Measurements from ENCODE around the gene FNIP1.
"Not testable (repeated sequence)": the region's sequence is repeated elsewhere in the genome, so short reads cannot be mapped to it uniquely, and the experiment has no call there.

The FNIP1 gene

DNA sequence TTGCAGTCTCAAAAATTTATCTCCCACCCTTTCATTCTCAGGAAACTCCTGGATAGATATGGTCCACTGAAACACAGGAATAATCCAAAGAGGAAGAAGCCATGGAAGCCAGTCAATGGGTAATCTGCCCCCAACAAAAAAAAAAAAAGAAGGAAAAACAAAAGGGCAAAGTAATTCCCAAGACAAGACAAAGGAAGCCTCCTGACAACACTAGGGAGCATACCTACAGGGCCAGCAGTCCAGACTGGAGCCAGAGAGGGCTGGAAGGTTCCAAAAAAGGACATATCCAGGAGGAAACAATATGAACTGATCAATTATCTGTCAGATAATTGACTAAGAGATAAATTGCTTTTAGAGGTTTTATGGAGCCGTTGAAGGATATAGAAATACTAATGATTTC is 12.9 kb downstream of the FNIP1 start:
- no peaks in the 10 kb centered on the region for H3K36me3 ChIP-seq (ENCODE audit: insufficient read depth, low read depth, low read length)
- peaks cover 6% of the 10 kb centered on the region for H3K4me1 ChIP-seq (ENCODE audit: insufficient read depth, low read length)
- no peak overlapping the region for H3K27ac ChIP-seq (ENCODE audit: low read length)
- H3K4me3 ChIP-seq (ENCODE audit: low read length): no peak overlapping the region
- H3K9me3 ChIP-seq (ENCODE audit: insufficient read depth, low read depth, low read length): no peaks in the 10 kb centered on the region
- no peak overlapping the region for H3K9ac ChIP-seq (ENCODE audit: low read depth, low read length)
- no peaks in the 10 kb centered on the region for H3K27me3 ChIP-seq (ENCODE audit: insufficient read depth, low read length)

DNA sequence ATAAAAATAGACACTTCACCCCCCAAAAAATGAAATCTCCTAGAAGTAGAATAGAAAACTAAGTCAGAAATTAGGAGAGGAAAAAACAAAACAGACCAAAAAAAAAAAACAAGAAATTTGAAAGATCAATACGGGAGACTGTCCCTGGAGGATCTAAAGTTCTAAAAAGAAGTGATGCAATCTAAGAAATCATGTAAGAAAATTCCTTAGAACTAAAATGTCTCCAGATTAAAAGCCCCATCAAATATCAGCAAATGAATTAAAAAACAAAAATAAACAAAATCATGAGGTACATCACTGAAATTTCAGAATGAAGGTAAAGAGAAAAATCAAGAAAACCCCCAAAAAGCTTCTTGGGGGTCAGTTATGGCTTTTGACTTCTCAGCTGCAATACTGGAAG is 13.5 kb downstream of the FNIP1 start:
- no peaks in the 10 kb centered on the region for H3K36me3 ChIP-seq (ENCODE audit: insufficient read depth, low read depth, low read length)
- H3K9me3 ChIP-seq (ENCODE audit: insufficient read depth, low read depth, low read length): no peaks in the 10 kb centered on the region
- no peak overlapping the region for H3K9ac ChIP-seq (ENCODE audit: low read depth, low read length)
- H3K27me3 ChIP-seq (ENCODE audit: insufficient read depth, low read length): no peaks in the 10 kb centered on the region
- peaks cover 6% of the 10 kb centered on the region for H3K4me1 ChIP-seq (ENCODE audit: insufficient read depth, low read length)
- H3K27ac ChIP-seq (ENCODE audit: low read length): no peak overlapping the region
- no peak overlapping the region for H3K4me3 ChIP-seq (ENCODE audit: low read length)

DNA sequence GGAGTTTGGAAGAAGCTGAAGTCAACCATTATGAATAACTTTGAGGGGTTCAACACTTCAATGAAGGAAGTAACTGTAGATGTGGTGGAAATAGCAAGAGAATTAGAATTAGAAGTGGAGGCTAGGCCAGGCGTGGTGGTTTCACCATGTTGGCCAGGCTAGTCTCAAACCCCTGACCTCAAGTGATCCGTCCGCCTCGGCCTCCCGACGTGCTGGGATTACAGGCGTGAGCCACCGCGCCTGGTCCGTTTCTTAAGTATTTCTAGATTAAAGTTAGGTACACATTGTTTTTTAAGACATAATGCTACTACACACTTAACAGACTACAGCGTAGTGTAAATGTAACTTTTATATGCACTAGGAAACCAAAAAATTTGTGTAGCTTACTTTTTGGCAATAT is 14.1 kb downstream of the FNIP1 start:
- no peaks in the 10 kb centered on the region for H3K36me3 ChIP-seq (ENCODE audit: insufficient read depth, low read depth, low read length)

DNA sequence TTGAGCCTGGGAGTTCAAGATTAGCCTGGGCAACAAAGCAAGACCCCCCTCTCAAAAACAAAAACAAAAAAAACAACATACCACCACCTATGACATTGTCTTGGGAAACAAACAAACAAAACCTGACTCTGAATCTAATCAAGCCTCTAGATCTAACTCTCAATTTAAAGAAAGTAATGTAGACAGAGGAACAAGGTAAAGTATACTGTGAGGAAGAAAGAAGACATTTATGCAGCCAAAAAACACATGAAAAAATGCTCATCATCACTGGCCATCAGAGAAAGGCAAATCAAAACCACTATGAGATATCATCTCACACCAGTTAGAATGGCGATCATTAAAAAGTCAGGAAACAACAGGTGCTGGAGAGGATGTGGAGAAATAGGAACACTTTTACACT is 18.7 kb downstream of the FNIP1 start:
- H3K9ac ChIP-seq (ENCODE audit: low read depth, low read length); H3K4me1 ChIP-seq (ENCODE audit: insufficient read depth, low read length); H3K27ac ChIP-seq (ENCODE audit: low read length); H3K36me3 ChIP-seq (ENCODE audit: insufficient read depth, low read depth, low read length); H3K4me3 ChIP-seq (ENCODE audit: low read length); H3K9me3 ChIP-seq (ENCODE audit: insufficient read depth, low read depth, low read length); H3K27me3 ChIP-seq (ENCODE audit: insufficient read depth, low read length): not testable (repeated sequence)

More for the DNA sequence above, 14.1 kb downstream of the FNIP1 start:
- no peaks in the 10 kb centered on the region for H3K9me3 ChIP-seq (ENCODE audit: insufficient read depth, low read depth, low read length)
- no peak overlapping the region for H3K4me3 ChIP-seq (ENCODE audit: low read length)
- peaks cover 6% of the 10 kb centered on the region for H3K4me1 ChIP-seq (ENCODE audit: insufficient read depth, low read length)
- no peak overlapping the region for H3K27ac ChIP-seq (ENCODE audit: low read length)
- H3K27me3 ChIP-seq (ENCODE audit: insufficient read depth, low read length): no peaks in the 10 kb centered on the region
- H3K9ac ChIP-seq (ENCODE audit: low read depth, low read length): no peak overlapping the region

DNA sequence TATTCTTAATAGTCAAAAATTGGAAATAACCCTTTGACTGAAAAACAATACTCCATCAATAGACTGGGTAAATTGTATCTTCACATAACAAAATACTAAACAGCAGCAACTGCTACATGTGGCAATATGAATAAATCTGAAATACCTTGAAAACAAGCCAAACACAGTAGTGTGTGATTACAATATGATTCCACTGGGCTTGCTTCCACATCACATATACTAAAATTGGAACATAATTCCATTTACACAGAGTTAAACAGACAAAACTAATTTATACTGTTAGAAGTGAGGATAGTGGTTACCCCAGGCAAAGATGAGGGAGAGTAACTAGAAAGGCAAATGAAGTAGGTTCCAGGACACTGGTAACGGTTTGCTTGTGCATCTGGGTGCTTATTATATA is 20.4 kb downstream of the FNIP1 start:
- Histone ChIP-seq H3K27ac (ENCODE audit: low read length) (no peak overlapping the region), H3K27me3 (ENCODE audit: insufficient read depth, low read length) (no peaks in the 10 kb centered on the region), H3K4me3 (ENCODE audit: low read length) (no peak overlapping the region)

DNA sequence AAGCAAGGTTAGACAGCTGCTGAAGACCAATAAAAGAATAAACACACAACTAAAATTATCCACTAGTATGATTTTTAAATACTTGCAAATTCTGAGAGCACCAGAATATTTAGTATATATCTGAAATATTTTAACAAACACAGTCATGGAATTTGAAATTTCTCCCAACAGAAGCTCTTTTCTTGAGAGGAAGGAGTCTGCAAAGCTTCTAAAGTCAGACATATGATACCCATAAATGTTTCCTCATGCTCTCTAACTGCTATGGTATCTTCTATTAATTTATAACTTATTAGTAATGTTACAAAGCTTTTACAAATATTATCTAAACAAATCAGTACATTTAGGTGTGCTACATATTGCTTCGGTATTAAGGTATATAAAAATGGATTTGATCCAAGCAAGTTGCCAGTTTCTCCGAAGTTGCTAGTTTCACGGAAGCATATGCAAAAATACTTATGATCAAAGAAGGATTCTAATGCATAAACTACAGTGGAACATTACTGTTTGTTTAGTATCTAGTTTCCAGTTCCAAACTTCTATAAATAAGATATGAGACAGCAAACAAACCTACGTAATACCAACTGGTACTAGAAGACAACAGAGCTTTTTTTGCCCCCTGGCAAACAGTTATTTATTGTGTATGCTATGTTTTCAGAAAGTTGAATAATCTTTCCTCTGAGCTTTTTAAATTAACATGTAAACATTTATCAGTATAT is 22.0 kb downstream of the FNIP1 start:
- Histone ChIP-seq H3K9me3 (ENCODE audit: insufficient read depth, low read depth, low read length) (no peaks in the 10 kb centered on the region), H3K9ac (ENCODE audit: low read depth, low read length) (no peak overlapping the region), H3K27me3 (ENCODE audit: insufficient read depth, low read length) (no peaks in the 10 kb centered on the region), H3K4me3 (ENCODE audit: low read length) (no peak overlapping the region), H3K27ac (ENCODE audit: low read length) (no peak overlapping the region), H3K36me3 (ENCODE audit: insufficient read depth, low read depth, low read length) (no peaks in the 10 kb centered on the region), H3K4me1 (ENCODE audit: insufficient read depth, low read length) (no peaks in the 10 kb centered on the region)

More for the DNA sequence above, 20.4 kb downstream of the FNIP1 start:
- Histone ChIP-seq H3K4me1 (ENCODE audit: insufficient read depth, low read length) (no peaks in the 10 kb centered on the region), H3K9ac (ENCODE audit: low read depth, low read length) (no peak overlapping the region), H3K9me3 (ENCODE audit: insufficient read depth, low read depth, low read length) (no peaks in the 10 kb centered on the region), H3K36me3 (ENCODE audit: insufficient read depth, low read depth, low read length) (no peaks in the 10 kb centered on the region)

DNA sequence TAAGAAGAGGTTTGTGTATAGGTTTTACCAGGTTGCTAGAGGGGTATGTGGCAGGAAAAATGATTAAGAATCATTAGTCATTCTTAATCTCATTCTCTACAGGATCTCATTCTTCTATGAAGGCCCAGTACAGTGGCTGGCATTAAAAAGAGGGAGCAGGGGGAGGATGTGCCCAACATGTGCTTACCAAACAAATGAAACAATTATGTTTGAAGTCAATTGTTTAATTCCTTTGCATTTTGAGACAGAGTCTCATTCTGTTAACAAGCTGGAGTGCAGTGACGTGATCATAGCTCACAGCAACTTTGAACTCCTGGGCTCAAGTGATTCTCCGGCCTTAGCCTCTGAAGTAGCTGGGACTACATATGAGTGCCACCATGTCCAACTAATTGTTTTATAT is 23.0 kb downstream of the FNIP1 start:
- Histone ChIP-seq H3K4me3 (ENCODE audit: low read length) (no peak overlapping the region), H3K27ac (ENCODE audit: low read length) (no peak overlapping the region), H3K4me1 (ENCODE audit: insufficient read depth, low read length) (no peaks in the 10 kb centered on the region), H3K9me3 (ENCODE audit: insufficient read depth, low read depth, low read length) (no peaks in the 10 kb centered on the region), H3K27me3 (ENCODE audit: insufficient read depth, low read length) (no peaks in the 10 kb centered on the region), H3K9ac (ENCODE audit: low read depth, low read length) (no peak overlapping the region), H3K36me3 (ENCODE audit: insufficient read depth, low read depth, low read length) (no peaks in the 10 kb centered on the region)

DNA sequence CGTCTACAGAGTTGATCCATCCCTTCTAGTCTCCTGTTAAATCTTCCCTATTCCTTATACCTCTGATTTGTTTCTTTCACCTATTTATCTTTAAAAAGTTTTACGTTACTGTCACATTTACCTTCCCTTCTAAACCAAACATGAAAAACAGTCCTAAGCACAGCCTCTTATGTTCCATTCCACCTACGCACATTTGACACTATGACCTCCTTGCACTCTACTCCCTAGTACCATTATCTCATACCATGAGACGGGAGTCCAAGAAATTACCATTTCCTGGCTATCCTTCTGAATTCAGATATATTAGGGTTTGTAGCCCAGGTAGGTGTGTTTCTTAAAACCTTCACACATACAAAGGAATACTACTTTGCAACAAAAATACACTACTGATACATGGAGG is 25.1 kb downstream of the FNIP1 start:
- Histone ChIP-seq H3K9ac (ENCODE audit: low read depth, low read length) (no peak overlapping the region), H3K4me3 (ENCODE audit: low read length) (no peak overlapping the region), H3K4me1 (ENCODE audit: insufficient read depth, low read length) (no peaks in the 10 kb centered on the region), H3K27me3 (ENCODE audit: insufficient read depth, low read length) (no peaks in the 10 kb centered on the region), H3K9me3 (ENCODE audit: insufficient read depth, low read depth, low read length) (no peaks in the 10 kb centered on the region), H3K27ac (ENCODE audit: low read length) (no peak overlapping the region), H3K36me3 (ENCODE audit: insufficient read depth, low read depth, low read length) (no peaks in the 10 kb centered on the region)

DNA sequence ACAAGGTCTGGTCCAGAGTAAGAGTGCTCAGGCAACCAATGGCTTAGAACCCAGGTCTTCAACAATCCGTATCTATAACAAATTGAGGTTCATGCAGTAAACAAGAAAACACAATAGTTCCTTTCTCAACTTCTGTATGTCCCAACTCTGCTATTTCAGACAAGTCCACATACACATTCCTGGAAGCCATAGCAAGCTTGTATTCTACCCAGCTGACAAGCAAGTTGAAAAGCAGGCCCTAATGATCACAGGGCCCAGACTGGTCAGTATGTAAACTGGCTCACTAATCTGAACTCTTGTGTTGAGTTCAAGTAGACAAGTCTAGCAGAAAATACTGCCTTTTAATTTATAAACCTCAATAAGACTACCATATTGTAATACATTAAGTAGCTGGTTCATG is 26.9 kb downstream of the FNIP1 start:
- Histone ChIP-seq H3K9ac (ENCODE audit: low read depth, low read length) (no peak overlapping the region), H3K36me3 (ENCODE audit: insufficient read depth, low read depth, low read length) (0 out of 2 replicates have a peak, but pooled peaks cover under 1% of the 10 kb centered on the region), H3K27ac (ENCODE audit: low read length) (no peak overlapping the region), H3K9me3 (ENCODE audit: insufficient read depth, low read depth, low read length) (no peaks in the 10 kb centered on the region), H3K27me3 (ENCODE audit: insufficient read depth, low read length) (no peaks in the 10 kb centered on the region), H3K4me1 (ENCODE audit: insufficient read depth, low read length) (no peaks in the 10 kb centered on the region), H3K4me3 (ENCODE audit: low read length) (no peak overlapping the region)

DNA sequence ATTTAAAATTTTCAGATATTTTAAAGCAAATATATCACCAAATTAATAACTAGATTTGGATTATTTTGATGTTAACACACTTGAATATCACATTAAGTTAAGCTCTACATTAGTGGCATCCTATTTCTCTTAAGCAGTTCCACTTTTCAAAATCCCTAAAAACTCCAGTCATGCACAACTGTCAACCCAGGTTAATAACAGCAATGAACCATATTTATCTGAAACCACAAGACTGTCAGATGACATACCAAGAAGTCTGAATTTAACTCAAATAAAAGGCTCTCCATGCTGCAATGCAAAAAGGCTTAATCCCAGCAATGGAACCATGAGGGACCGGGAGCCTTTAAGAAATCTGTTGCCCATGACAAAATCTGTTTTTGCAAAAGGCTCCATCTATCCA is 27.5 kb downstream of the FNIP1 start:
- no peak overlapping the region for H3K27ac ChIP-seq (ENCODE audit: low read length)
- H3K9ac ChIP-seq (ENCODE audit: low read depth, low read length): no peak overlapping the region
- H3K9me3 ChIP-seq (ENCODE audit: insufficient read depth, low read depth, low read length): no peaks in the 10 kb centered on the region
- H3K27me3 ChIP-seq (ENCODE audit: insufficient read depth, low read length): no peaks in the 10 kb centered on the region
- H3K4me3 ChIP-seq (ENCODE audit: low read length): no peak overlapping the region
- no peaks in the 10 kb centered on the region for H3K4me1 ChIP-seq (ENCODE audit: insufficient read depth, low read length)
- 0 out of 2 replicates have a peak, but pooled peaks cover 4% of the 10 kb centered on the region for H3K36me3 ChIP-seq (ENCODE audit: insufficient read depth, low read depth, low read length)

DNA sequence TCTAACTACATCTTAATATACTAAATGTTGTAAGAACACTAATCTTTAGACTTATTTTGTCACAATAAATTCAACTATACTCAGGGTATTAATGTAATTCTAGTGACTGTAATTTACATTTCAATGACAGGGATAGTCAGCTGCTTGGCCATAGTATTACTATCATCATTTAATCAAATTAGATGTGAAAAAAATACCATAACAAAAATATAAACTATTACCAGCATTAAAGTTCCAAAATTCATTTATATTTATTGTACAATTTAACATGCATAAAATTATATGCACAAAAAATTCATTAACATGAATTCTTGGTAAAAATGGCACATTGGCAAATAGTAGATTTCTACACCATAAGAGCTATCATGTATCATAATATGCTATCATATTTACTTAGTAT is 28.9 kb downstream of the FNIP1 start:
- Histone ChIP-seq H3K4me3 (ENCODE audit: low read length) (no peak overlapping the region), H3K9me3 (ENCODE audit: insufficient read depth, low read depth, low read length) (no peaks in the 10 kb centered on the region), H3K27ac (ENCODE audit: low read length) (no peak overlapping the region), H3K27me3 (ENCODE audit: insufficient read depth, low read length) (no peaks in the 10 kb centered on the region), H3K4me1 (ENCODE audit: insufficient read depth, low read length) (no peaks in the 10 kb centered on the region), H3K9ac (ENCODE audit: low read depth, low read length) (no peak overlapping the region), H3K36me3 (ENCODE audit: insufficient read depth, low read depth, low read length) (0 out of 2 replicates have a peak, but pooled peaks cover 4% of the 10 kb centered on the region)

DNA sequence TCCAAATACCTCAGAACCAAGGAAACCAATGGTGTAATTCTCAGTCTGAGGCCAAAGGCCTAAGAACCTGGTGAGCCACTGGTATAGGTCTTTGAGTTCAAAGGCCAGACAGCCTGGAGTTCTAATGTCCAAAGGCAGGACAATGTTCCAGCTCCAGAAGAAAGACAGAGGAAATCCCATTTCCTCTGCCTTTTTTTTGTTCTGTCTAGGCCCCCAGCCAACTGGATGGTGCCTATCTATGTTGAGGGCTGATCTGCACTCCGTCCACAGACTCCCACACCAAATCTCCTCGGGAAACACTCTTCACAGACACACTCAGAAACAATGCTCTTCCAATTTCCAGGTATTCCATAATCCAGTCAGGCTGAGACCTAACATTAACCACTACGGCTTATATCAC is 30.1 kb downstream of the FNIP1 start:
- Histone ChIP-seq H3K36me3 (ENCODE audit: insufficient read depth, low read depth, low read length) (0 out of 2 replicates have a peak, but pooled peaks cover 4% of the 10 kb centered on the region), H3K9me3 (ENCODE audit: insufficient read depth, low read depth, low read length) (no peaks in the 10 kb centered on the region), H3K4me1 (ENCODE audit: insufficient read depth, low read length) (no peaks in the 10 kb centered on the region), H3K4me3 (ENCODE audit: low read length) (no peak overlapping the region), H3K9ac (ENCODE audit: low read depth, low read length) (no peak overlapping the region), H3K27ac (ENCODE audit: low read length) (no peak overlapping the region), H3K27me3 (ENCODE audit: insufficient read depth, low read length) (no peaks in the 10 kb centered on the region)
